Cortex of kidney (tissue), 1 donor: ENCODE results near the gene CSF1.

Source experiments
- DNase-seq: peaks from one replicate; lab custom pipeline; 2025; lab: John Stamatoyannopoulos, UW

CSF1 gene

DNA sequence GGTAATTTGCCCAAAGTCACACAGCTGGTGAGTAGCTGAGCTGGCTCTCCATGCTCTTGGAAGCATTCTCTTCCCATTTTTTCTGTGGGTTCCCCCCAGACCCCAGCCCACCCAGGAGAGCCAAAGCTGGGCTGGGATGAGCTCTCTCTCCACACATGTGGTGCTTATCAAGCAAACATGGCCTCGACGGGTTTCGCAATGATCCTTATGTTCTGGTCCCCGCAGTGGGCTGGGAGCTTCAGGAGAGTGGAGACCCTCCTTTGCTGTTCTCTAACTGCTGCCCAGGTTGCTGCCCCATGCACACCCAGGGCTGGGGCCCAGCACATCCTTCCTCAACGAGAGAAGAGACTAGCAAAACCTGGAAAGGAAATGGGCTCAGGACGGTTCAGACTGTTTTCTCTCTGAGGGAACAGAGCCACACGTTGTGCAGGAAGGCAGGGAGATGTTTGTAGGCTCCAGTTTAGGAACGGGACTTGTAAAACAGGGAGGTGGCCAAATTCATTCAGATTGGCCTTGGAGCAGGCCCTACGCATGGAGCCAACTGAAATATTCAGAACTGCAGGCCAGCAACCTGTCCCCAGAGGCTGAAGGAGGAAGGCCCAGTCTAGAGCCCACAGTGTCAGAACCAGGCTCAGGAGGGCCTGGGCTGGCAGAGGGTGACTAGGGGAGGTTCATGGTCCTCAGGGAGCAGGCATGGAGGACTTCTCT is 27.2 kb upstream of the CSF1 start:
- no peak for DNase-seq

DNA sequence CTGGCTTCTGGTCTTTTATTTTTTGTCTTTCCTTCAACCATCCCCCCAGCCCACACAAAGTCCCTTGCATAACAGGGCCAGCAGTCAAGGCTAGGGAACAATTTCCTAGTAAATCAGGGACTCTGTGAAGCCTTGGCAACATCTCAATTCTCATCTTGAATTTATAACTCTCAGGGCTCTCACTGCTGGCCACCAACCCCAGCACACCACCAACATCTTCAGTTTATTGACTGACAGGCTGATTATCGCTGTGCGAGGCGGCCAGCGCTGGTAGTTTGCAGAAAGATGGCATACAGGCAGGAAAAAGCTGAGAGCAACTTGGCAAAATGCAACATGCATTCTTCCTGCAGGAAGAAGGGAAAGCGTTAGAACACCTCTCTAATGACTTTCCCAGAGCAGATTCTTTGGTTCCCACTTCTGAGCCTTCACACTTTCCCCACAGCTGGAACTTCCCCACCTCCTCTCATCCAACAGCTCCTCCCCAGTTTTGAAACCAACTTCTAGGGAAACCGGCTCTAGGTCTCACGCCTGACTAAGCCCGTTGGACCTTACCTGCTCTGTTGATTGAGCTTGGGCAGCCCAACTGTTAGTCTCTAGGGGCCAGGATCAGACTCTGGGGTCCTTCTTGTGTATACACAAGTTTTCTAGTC is 26.3 kb upstream of the CSF1 start:
- DNase-seq: no peak

DNA sequence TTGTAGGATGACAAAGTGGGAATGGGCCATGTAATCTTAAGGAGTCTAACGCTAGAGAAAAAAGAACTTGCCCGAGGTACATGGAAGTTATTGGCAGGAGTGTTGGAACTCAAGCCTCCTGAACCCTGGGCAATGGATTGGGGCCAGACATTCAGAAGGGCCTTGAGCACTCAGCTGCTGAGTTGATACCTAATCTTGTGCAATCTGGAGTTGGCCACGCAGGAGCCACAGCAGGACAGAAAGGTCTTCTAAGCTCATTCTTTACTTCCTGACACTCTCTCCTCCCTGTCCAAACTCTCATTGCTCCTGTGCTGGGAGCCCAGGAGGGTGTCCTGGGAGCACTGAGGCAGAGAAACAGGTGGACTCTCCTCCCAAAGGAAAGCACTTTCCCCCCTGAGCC is 25.1 kb upstream of the CSF1 start:
- no peak for DNase-seq

DNA sequence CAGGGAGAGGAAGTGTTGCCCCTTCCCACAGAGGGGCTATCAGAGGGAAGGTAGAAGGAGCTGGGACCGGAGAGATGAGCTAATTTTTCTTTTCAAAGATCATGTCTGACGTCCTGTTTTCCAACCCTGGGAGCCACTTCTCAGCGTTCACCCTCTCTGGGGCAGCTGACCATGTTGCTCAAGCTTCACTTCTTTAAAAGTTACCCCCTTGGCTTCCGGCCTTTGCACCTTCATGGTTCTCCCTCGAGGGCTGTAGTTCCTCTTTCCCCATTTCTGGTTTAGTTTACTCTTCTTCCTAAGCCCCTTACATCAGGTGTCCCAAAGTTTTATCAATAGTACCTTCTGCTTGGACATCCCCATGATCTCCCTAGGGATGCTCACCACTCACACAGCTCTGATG is 23.8 kb upstream of the CSF1 start:
- DNase-seq: no peak

DNA sequence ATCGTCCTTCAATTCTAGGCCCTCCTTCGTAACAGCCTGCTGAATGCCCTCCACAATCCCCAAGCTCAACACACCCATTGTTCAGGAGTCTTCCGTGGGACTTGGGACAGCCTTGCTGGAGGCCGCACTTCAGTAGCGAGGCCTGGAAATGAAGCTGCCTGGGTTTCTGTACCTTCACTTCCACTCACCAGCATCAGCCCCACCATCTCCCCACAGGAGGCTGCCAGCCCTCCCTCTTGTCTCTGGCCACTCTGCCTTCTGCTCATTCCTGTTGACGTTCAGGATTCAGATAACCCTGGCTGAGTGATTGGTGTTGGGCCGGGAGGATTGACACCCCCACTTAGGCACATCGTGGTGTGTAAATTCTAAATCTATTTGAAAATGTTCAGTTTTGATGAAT is 23.4 kb upstream of the CSF1 start:
- no peak for DNase-seq

DNA sequence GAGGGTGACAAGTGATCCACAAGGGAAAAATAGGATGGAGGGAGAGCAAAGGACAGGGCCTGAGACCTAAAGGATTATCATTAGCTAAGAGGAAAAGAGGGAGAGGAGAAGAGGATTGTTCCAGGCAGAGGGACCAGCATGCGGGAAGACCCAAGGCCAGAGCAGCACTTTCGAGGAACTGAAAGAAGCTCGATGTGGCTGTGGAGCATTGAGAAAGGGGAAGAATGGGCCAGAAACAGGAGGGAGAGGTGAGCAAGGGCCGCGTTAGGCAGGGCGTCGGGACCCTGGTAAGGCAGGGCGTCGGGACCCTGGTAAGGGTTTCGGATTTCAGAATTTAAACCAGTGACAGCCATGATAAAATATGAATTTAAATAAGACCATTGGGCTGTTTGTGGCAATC is 22.8 kb upstream of the CSF1 start:
- no peak for DNase-seq

DNA sequence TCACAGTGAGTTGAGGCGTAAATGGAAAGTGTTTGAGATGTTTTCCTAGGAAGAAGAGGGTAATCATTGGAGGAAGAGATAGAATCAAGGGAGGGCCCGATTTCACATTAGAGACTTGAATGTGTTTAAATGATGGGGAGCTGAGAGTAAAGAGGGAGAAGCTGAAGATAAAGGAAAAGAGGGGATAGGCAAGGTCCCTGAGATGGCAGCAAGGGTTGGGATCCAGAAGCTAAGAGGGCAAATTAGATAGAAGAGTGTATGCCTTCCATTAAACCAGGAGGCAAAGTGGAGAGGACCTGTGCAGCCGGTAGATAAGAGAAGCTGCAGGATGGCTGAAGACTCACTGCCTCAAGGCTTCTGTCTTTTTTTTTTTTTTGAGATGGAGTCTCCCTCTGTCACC is 21.6 kb upstream of the CSF1 start:
- no peak for DNase-seq

DNA sequence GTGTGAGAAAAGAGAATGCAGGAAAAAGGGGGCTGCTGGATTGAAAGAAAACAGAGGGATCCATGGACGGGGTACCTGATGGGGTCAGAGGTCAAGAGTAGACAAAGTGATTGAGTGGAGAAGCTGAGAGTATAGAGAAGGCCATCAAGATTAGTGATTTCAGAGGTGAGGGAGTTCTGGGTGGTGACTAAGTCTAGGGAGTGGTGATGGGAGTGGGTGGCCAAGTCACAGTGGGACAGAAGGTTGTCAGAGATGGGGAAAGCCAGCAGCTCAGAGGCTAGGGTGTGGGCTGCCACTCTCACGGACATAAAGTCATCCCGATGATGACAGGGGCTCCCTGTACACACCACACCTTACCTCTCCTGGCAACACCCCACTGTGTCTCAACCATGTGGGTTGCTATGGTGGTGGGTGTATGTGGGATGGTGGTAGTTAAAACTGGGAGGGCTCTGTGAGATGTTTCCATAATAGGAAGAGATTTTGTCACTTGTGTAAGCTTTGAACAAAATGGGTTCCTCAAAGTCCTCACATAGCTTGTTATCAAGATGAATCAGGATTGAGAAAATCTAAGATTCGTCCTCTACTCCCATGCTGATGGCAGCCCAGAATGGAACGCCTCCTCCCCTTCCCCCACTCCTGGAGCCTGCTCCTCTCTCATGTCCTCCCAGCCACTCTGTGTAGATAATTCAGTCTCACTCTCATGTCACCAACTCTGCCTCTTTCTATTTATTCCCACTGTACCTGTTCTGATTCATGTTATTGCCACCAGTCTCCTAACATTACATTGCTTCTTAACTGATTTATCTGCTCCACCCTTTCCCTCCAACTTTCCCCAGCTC is 20.3 kb upstream of the CSF1 start:
- DNase-seq: no peak

DNA sequence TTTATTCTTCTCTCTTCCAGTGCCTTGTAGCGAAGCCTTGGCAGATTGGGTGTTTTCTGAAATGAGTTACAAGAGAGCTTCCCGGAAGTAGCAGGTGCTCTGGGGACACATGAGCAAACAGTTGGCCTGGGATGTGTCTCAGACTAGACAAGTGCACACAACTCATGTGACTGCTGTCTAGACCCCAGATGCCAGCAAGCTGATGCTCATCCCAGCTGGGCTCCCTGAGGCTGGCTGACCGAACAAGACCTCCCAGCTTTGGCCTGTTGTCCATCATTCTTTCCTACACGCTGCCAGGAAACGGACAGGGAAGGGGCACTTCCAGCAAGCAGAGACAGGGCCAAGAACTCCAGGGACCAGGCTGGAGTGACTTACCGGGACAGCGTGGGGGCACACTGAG is 18.7 kb upstream of the CSF1 start:
- no peak for DNase-seq

DNA sequence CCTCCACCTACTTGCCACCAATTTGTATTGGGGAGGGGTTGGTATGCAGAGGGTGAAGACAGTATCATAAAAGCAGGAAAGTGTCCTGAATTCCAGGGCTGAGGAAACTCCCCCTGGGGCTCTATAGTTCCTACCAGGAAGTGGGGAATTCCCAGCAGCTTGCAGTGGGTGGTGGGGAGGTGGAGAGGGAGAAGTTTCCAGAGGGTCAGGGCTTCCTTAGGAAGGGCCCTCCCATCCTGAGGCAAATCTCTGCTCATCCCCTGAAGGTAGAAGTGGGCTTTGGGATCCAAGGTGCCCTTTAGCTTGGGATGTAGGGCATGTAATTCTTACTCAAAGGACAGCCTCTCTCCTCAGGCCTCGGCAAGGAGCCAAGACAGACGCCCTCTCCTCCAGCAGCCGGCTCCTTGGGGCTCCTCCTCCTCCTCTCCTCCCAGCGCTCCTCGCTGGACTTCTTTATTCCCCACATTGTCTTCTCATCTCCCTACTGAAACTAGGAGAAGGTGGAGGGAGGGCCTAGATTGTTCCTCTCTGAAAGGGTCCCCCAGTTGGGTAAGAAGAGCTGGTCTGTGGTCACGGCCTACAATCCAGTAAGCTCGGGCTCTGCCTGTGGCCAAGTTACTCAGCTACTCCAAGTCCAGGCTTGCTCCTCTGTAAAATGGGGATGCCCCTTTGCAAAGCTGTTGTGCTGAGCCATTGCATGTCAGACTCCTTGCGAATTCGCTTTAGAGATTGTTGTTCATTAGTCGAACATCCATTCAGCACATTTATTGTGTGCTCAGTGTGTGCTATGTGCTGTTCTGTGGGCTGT is 17.9 kb upstream of the CSF1 start:
- no peak for DNase-seq

DNA sequence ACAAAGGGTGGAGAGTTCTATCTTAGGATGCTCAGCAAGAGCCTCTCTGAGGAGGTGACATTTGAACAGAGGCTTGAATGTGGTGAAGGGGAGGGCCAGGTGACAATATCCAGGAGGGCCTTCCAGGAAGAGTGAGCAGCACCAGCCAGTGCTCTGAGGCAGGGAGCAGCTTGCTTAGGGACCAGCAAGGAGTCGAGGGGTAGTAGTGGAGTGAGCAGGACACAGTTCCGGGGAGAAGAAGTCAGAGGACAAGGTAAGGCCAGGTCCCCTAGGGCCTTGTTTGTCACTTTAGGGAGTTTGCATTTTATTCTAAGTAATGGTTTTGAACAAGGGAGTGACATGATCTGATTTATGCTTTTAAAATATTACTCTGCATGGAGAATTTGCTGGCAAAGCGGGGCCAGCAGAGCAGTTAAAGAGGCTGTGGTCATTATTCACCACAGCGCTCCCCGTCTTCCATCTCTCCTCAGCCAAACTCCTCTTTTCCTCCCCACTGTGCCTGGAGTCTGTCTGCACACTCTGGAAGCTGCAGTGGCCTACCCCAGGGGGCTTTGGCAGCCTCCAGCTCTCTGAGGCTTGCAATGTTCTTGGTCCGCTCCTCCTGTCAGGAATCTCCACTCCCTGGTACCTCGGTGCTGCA is 17.0 kb upstream of the CSF1 start:
- no peak for DNase-seq

DNA sequence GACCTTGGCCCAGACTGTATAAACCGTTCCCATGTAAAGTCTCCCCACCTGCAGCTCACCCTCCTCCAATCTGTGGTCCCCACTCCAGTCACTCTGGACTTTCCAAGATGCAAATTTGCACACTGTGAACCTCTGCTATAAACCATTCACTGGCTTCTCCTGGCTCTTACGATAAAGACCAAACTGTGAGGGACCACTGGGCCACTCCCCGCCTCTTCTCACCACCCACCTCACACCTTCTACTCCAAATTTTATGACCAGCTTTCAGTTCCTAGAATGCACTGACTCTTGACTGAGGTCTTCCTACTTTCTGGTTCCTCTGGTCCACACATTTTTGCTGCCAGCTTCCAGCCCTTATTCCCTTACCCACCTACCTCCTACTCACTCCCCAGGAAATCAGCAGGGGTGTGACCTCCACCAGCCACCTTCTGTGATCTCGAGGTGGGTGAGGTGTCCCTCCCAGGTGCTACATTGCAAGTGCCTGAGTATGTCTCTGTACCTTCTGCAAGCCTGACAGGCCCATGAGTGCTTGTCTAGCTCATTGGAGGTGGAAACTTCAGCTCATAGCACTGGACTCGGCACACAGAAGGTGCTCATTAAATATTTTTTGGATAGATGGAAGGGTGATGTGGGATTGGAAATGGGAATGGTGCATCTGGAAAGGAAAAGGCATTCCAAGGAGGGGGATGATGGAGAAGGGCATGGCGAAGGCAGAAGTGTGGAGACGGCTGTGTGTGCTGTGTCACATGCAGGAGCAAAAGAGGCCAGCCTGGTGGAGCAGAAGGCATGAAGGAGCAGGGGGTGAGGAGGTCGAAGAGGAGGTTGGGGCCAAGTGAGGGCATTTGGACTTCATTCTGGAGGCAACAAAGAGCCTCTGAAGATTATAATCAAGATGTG is 15.6 kb upstream of the CSF1 start:
- no peak for DNase-seq

DNA sequence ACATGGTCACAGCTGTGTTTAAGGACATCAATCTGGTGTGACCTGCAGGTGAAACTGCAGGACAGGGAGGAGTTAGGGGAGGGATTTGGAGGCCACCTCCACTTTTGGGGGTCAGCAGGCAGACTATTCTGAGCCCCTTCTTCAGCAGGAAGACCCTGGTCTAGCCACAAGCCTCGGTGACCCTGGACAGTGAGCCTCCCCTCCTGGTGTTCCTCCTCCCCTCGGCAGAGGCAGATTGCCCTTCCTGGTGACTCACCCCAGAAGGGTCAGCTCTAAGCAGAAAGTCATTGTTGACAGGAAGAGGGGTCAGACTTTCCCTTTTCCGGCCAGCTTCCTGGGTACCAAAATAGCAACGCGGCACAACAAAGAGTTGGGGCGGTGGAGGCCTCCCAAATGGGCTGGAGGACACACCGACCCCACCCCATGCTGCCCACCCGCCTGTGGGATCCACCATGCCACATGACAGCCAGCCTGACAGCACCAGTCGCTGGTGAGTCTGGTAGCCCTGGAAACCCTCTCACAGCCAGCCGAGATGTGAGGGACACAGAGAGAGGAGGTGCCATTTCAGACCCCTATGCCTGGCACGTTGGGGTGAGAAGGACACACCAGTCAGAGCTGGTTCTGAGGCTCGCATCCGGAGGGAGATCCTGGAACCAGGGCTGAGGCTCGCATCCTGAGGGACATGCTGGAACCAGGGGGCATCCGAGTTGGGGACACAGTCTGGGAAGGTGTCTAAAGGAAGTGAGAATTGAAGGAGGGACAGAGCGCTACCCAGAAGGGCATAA is 14.7 kb upstream of the CSF1 start:
- DNase-seq: no peak

DNA sequence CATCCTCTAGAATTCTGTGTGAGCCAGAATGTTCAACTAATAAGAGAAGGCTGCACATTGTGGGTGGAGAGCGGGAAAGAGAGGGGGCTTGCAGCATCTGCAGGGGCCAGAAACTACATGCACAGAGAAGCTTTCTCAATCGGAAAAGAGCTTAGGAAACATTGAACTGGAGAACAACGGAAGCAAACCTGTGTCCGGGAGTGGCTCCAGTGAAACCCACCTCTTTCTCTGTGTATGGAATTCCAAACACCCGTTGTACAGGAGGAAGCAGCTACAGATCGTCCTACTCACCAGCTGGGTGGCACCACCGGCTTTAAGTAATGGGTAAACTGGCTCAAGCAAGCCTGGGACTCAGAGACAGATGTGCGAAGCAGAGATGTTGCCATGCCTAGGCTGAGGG is 14.0 kb upstream of the CSF1 start:
- no peak for DNase-seq

DNA sequence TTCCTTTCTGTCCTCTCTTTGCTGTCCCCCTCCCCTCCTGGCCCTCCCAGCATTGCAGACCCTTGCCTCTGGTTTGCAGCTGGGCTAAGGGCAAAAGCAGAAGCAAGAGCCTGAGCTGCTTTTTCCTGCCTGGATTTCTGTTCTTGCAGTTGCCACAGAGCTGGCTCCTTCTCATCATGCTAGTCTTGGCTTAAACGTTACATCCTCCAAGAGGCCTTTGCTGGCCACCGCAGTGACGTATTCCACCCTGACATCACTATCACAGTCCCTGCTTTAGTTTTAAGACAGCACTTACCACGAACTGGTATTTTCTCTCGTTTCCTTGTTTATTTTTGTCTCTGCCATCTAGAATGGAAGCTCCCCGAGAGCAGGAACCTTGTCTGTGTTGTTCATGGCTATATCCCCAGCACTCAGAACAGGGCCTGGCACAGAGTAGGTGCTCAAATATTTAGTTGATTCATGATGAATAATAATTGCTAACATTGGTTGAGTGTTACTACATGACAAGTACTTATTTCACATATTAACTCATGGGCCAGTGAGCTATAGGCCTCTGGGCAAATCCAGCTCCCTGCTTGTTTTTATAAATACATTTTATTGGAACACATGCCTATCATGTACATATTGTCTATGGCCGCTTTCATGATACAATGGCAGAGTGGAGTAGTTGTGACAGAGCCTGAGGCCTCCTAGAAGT is 13.2 kb upstream of the CSF1 start:
- no peak for DNase-seq

DNA sequence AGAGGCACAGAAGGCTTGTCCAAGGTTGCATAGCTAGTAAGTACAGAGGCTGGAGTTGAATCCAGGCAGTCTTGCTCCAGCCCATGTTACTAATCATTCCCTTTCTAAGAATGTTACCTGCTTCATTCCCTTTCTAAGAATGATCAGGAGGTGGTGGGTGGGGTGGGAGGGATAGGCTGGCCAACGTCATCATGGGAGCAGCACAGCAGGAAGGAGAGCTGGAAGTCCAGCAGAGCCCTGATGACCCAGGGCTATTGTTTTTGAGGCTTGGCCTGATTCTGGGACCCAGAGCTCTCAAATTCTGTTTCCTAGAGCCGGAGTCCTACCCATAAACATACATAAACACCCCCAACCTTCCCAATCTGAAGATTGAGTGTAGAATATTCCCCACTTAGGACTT is 11.8 kb upstream of the CSF1 start:
- DNase-seq: no peak

DNA sequence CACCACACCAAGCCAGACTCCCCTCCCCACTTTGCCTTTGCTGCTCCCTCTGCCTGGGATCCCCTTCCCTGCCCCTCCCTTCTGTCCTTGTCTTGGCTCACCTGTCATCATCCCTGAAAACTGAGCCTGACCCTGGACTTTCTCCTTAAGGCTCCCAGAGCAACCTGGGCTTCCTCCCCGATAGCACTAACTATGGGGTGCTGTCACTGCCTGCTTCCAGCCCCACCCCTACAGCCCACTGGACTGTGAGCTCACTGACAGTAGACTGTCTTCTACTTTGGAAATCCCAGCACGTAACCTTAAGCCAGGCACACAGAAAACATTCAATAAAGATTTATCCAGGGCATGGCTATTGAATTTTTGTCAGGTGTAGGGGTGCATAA is 9.5 kb upstream of the CSF1 start:
- no peak for DNase-seq

DNA sequence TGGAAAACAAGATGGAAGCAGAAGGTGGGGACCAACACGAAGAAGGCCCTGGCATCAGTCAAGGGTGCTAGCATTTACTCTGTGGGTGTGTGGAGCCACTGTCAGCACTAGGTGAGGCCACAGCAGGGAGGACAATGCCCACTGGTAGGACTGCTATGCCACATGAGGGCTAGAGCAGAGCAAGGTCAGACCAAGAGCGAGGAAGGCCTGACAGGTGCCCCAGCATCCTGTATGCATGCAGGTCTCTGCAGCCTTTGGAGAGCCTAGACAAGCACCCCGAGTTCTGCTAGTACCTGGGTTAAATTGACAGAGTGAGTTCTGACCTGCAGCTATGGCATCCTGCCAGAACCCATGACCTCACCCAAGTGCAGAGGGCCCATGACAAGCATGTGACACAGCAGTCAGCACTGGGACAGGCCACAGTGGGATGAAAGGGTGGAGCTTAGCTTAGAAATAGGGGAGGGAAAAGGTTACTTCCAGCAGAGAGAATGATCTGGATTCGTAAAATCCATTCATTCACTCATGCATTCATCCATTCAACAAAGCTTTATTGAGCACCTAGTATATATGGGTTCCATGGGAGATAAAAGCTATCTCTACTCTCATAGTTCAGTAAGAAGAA is 9.0 kb upstream of the CSF1 start:
- DNase-seq: no peak
